ENCODE data around the gene CIPC. TPM values are rescaled to one million over a fixed set of nuclear protein-coding genes. Genes with fewer than 3 reads are reported as not detected.

Gene CIPC
- total and polyA plus RNA-seq, 2 experiments from 2014 or later: 9.6 to 29.6 TPM

- Histone ChIP-seq H3K27ac (no peak overlapping the region), H3K4me2 (no peak overlapping the region), H2AFZ (no peak overlapping the region), H3K9me3 (ENCODE audit: low read depth) (no peaks in the 10 kb centered on the region), H3K9me2 (replicated peaks; ENCODE audit: insufficient read depth) (no peaks in the 10 kb centered on the region), H4K20me1 (ENCODE audit: insufficient read depth, poor library complexity, severe bottlenecking) (no peaks in the 10 kb centered on the region), H3K27me3 (no peaks in the 10 kb centered on the region), H3K36me3 (replicated peaks; ENCODE audit: insufficient read depth, low read depth) (no peaks in the 10 kb centered on the region), H3K79me2 (no peaks in the 10 kb centered on the region), H3K4me1 (ENCODE audit: insufficient read depth) (no peaks in the 10 kb centered on the region), H3K4me3 (no peak overlapping the region)
- no peak for DNase-seq (ENCODE audit: low spot score)
- 93% methylated on average over 11 of the region's 12 CpGs for WGBS (ENCODE audit: low lambda C conversion rate, missing lambda C conversion rate)
- TF ChIP-seq CTCF (IDR thresholded peaks at IDR 0.05; ENCODE audit: poor library complexity) (no peak), EZH2phosphoT487 (IDR thresholded peaks at IDR 0.05; ENCODE audit: low read depth, severe bottlenecking, unreplicated experiment) (no peak), EZH2 (IDR thresholded peaks at IDR 0.05; ENCODE audit: borderline replicate concordance) (no peak)
Observed at GRCh38 chr14:77061630-77062257, 36.3 kb upstream of the CIPC start.

DNA sequence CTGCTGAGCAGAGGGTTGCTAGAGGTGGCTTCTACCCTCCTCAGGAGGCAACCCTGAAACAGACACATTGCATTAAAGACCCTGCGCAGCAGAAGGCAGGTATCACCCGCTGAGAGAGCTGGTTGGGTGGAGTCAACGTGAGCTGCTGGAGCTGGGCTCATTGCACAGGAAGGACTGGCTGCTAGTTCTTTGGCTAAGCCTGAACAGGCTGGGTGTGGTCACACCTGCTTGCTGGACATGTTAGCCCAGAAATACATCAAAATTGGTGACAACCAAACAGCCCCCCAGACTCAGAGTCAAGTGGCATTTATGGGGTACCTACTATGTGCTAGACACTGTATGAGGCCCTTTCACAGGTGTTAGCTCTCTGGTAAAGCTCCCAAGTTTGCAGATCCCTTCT, 35.8 kb upstream of the CIPC start:
- Histone ChIP-seq H3K9me2 (replicated peaks; ENCODE audit: insufficient read depth) (no peaks in the 10 kb centered on the region), H4K20me1 (ENCODE audit: insufficient read depth, poor library complexity, severe bottlenecking) (no peaks in the 10 kb centered on the region), H3K4me2 (no peak overlapping the region), H3K27me3 (no peaks in the 10 kb centered on the region), H3K36me3 (replicated peaks; ENCODE audit: insufficient read depth, low read depth) (no peaks in the 10 kb centered on the region), H2AFZ (no peak overlapping the region), H3K4me3 (no peak overlapping the region), H3K4me1 (ENCODE audit: insufficient read depth) (no peaks in the 10 kb centered on the region), H3K27ac (no peak overlapping the region), H3K9me3 (ENCODE audit: low read depth) (no peaks in the 10 kb centered on the region), H3K79me2 (no peaks in the 10 kb centered on the region)
- WGBS (ENCODE audit: low lambda C conversion rate, missing lambda C conversion rate): 84% methylated on average over 3 of the region's 3 CpGs
- TF ChIP-seq EZH2phosphoT487 (IDR thresholded peaks at IDR 0.05; ENCODE audit: low read depth, severe bottlenecking, unreplicated experiment): no peak
- TF ChIP-seq CTCF (IDR thresholded peaks at IDR 0.05; ENCODE audit: poor library complexity): no peak
- no peak for TF ChIP-seq EZH2 (IDR thresholded peaks at IDR 0.05; ENCODE audit: borderline replicate concordance)
- no peak for DNase-seq (ENCODE audit: low spot score)

GRCh38 chr14:77063571-77064171, 34.4 kb upstream of the CIPC start:
- no peak for TF ChIP-seq EZH2 (IDR thresholded peaks at IDR 0.05; ENCODE audit: borderline replicate concordance)
- TF ChIP-seq CTCF (IDR thresholded peaks at IDR 0.05; ENCODE audit: poor library complexity): no peak
- no peak for TF ChIP-seq EZH2phosphoT487 (IDR thresholded peaks at IDR 0.05; ENCODE audit: low read depth, severe bottlenecking, unreplicated experiment)
- Histone ChIP-seq H3K9me3 (ENCODE audit: low read depth) (no peaks in the 10 kb centered on the region), H3K9me2 (replicated peaks; ENCODE audit: insufficient read depth) (no peaks in the 10 kb centered on the region), H3K27me3 (no peaks in the 10 kb centered on the region), H2AFZ (no peak overlapping the region), H3K79me2 (no peaks in the 10 kb centered on the region), H4K20me1 (ENCODE audit: insufficient read depth, poor library complexity, severe bottlenecking) (no peaks in the 10 kb centered on the region), H3K4me3 (no peak overlapping the region), H3K36me3 (replicated peaks; ENCODE audit: insufficient read depth, low read depth) (no peaks in the 10 kb centered on the region), H3K4me1 (ENCODE audit: insufficient read depth) (no peaks in the 10 kb centered on the region), H3K27ac (no peak overlapping the region), H3K4me2 (no peak overlapping the region)
- DNase-seq (ENCODE audit: low spot score): no peak
- WGBS (ENCODE audit: low lambda C conversion rate, missing lambda C conversion rate): 83% methylated on average over 10 of the region's 10 CpGs
